ENCODE data around the gene EFNA3.
A peak's percentile ranks its signal among the peaks of the same experiment; 100 is the strongest.

Gene EFNA3, protein sequence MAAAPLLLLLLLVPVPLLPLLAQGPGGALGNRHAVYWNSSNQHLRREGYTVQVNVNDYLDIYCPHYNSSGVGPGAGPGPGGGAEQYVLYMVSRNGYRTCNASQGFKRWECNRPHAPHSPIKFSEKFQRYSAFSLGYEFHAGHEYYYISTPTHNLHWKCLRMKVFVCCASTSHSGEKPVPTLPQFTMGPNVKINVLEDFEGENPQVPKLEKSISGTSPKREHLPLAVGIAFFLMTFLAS

DNA sequence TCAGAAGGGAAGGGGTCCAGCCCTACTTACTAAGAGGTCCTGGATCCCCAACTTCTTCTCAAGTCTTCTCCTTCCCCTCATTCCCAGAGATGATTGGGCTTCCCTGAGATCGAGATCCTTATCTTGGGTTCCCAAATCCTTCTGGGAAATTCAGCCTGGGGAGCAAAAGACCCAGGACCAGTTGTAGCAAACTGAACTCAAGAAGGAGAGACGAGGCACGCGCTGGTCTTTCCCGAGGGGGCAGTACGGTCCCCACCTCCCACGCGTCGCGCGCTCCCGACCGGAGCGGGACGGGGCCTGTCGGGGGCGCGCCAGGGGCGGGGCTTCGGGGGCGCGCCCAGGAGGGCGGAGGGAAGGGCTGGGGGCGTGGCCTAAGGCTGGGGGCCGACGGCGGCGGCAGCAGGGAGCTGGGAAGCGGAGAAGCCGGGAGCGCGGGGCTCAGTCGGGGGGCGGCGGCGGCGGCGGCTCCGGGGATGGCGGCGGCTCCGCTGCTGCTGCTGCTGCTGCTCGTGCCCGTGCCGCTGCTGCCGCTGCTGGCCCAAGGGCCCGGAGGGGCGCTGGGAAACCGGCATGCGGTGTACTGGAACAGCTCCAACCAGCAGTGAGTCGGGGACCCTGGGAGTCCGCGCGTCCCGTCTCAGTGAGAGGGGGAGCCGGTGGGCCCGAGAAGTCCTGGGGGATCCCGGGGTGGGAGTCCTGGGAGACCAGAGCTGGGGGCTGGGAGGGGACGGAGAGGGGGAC is at the start of gene EFNA3:
TSS of gene EFNA3 (plus strand) at position 369 of the 741 bp plus-strand sequence. CDS start at position 474, 105 bp downstream.
- DNase-seq: peak; percentile 48

DNA sequence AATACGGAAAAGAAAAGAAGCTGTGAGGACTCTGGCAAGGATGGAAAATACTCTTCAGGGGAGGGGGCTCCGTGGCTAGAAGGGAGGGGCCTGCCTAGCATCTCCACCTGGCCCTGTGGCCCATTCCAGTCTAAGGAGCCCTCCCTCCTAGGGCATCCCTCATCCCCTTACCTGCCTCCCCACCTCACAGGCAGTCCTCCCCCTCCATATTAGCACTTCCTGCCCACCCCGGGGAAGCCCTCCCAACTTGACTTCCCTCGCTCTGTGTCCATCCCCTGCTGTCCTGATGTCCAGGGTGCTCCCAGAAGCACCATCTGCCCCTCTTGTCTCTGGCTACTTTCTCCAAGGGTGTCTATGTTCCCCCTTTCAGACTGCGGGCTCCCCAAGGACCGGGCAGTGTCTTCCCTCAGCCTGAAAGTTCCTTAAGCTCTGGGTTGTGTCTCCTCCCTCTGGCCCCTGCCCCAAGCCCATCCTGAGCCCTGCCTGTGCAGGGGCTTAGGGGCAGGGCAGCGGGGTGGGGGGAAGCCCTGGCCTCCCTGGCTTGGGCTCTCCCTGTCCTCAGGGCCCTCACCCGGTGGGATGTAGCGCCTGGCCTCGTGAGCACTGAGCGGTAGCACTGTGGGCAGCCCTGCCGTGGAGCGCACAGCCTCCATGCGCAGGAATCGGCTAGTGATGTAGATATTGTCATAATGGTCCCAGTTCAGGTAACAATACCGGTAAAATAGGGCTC is 49.0 kb upstream of the EFNA3 start:
- DNase-seq: no peak

DNA sequence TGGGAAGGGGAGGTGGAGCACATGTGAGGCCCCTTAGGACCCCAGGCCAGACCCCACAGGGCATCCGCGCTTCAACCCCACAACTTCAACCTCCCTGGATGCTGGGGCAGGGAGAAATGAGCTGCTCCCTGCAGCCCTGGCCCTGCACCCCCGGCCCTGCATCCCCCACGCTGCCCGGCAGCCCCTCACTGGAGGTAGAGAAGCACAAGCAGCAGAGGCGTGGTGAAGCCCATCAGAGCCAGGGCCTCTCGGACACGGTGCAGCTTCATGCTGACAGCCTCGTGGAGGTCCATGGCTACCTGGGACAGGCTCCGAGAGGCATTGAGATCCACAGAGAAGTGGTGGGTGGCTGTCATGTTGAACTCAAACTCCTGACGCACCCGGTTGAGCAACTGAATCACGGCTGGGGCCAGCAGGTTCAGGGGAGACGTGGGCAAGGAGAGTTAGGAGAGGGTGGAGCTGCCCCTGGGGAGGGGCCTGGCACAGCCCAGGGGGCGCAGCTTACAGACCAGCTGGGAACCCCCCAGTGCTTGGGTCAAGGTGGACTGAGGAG is 48.3 kb upstream of the EFNA3 start:
- DNase-seq: no peak

DNA sequence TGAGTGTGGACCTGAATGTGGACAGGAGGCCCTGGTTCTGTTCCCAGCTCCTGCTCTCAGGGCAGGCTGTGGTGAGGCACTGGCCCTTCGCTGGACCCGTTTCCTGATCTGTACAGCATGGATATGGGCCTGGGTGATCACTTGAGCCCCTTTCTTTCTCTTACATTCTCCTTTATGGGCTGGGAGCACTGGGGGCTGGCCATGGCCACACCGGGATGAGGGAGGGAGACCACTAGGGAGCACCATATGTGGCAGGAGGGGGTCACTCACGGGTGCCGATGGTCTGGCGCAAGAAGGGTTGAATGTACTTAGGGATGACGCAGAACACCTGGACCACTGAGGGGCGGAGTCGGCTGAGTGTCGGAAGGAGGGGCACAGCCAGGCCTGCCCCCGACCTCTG is 47.7 kb upstream of the EFNA3 start:
- no peak for DNase-seq

DNA sequence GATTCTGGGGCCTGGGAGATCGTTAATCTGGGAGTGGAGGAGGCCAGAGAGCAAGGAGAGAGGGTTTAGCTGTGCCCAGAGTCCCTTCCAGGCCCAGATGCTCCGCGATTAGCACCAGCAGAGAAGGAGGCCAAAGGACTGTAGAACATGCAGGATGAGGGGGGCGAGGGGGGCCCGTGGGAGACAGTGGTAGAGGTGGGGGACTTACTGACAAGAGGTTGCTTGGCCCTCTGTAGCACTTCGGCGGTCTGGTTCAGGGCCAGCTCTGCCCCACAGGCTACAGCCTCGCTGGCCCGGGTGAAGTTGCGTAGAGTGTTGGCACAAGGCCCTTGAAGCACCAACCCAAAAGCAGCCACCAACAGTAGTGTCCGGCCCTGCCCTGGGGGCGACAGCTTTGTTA is 45.8 kb upstream of the EFNA3 start:
- no peak for DNase-seq

DNA sequence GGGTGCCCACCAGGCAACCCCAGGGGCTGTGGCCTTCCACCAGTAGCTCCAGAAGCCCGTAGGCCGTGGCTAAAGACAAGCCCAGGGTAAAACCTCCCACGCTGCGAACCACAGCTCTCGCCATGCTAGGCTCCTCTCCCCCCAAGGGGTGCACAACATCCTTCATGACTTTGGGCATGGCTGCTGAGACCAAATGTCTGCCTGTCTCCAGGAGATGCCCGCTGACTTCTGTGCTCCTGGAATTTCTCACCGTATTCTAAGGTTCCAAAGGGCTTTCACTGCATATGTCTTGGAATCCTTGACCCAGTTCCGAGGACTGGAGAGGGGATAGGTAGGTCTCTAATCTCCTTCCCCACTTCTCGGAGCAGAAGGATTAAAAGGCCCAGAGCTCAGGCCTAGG is 45.1 kb upstream of the EFNA3 start, which contains the start of the genes DCST1 and DCST2:
TSS of gene DCST1 (plus strand) at position 301 of the 400 bp plus-strand sequence. CDS start 213 bp downstream, outside the sequence.
TSS of gene DCST2 (minus strand) at position 258 of the 400 bp plus-strand sequence. CDS start at position 178, 80 bp downstream.
- DNase-seq: no peak

DNA sequence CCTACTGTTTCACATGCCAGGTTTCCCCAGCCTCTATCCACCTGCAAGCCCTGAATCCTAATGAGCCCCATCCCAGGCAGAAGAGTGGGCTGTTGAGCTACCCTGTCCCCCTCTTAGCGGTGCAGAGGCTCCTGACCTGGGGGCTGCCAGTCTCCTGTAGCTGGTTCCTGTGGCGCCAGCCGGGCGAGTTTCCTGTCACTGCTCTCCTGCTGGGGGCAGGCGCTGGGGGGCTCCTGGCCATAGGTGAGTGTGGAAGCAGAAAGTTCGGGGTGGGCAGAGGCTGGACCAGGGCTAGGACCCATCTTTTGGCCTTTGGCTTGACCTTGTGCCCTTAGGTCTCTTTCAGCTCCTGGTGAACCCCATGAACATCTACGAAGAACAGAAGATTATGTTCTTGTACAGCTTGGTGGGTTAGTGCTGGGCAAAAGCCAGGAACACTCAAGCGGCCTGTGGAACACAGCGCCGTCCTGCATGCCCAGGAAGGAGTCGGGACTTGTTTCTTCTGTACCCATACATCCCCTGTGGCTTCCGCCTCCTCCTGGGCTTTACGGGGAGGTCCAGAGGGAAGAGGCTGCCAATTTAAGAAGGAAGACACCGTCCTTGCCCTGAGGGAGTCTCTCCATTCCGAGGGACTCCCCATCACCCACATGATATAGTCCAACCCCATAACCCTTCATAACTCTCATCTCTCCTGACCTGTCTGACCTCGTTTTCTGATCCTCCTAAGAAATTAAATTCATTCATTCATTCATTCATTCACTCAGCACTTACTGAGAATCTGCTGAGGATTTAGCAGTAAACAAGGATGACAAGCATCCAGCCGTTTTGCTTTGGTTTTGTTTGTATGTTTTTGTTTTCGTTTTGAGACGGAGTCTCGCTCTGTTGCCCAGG is 44.1 kb upstream of the EFNA3 start:
- no peak for DNase-seq

DNA sequence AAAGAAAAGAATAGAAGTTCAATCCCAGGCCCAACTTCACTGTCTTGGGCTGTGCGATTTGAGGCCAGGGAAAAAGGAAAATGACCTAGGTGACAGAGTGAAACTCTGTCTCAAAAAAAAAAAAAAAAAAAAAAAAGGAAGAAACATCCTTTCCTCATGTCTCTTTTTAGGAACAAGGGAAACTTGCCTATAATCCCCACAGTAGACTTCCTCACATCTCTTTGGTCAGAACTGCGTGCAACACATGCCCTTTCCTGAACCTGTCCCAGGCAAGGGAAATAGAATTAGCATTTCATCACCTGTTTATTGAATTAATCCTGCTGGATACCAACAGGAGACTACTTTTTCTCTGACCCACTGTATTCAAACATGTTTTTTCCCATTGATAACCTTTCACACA is 42.7 kb upstream of the EFNA3 start:
- no peak for DNase-seq

DNA sequence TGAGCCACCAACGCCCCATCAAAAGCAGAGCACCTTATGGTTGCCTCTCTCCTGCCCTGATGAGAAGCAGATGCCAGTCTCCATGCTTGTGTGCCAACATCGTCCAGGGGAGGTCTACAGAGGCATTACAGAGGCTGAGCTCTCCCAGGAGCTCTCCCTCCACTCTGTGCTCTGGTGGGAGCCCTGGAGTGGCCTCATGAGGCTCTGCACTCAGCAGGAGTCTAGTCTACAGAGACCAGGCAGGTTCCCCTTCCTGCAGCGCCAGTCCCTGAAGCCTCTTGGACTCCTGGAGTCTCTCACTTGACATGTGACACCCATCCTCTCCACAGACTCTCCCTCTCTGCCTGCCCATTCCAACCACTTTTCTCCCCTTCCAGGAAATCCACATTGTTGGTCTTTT is 41.6 kb upstream of the EFNA3 start:
- DNase-seq: no peak

DNA sequence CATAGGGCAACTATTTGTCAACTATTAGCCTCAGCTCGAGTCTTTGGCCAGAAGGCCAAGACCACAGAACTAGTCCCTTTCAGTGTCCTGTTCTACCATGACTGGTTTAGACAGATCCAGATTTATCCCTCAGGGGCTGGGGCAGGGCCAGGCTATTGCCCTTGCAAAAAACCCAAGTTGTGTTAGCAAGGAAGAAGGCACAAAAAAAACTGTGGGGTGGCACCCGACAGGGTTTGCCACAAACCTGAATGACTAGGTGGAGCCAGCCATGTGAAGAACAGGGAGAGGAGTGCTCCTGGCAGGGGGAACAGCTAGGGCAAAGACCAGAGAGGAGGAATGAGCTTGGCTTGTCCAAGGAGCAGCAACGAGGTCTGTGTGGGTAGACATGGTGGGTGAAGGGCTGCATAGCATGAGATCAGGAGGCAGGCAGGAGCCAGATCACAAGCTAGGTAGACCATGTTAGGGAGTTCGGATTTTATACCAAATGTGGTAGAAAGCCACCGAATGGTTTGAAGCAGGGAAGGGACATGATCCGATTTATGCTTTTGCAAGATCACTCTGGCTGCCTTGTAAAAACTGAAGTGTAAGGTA is 40.7 kb upstream of the EFNA3 start:
- DNase-seq: no peak

DNA sequence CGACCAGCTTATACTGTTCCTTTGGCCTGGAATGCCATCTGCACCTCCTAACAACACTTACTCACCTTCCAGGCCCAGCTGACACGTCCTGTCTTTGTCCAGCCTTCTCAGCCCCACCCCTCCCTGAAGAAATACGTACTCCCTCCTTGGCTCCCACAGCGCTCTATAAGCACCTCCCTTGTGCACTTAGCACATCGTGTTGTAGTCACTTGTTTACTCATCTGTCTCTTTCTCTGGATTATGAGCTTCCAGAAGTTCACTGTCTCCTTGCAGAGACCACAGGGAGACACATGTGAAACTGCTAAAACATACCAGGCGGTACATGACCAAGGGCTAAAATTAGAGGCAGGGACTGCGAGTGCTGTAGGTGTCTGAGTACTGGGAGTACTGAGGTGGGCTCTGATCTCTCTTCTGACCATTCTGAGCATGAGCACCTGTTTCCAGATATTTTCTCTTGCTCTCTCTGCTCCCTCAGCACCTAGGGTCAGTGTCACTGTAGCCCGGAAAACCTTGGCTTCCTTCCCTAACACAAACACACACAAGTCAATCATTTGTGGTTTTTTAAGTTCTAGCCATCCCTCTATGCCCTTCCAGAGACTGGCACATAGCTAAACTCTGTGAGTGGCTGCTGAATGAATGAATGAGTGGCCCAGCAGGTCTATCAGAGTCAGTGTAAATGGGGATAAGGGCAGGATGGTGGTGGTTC is 39.9 kb upstream of the EFNA3 start:
- no peak for DNase-seq

DNA sequence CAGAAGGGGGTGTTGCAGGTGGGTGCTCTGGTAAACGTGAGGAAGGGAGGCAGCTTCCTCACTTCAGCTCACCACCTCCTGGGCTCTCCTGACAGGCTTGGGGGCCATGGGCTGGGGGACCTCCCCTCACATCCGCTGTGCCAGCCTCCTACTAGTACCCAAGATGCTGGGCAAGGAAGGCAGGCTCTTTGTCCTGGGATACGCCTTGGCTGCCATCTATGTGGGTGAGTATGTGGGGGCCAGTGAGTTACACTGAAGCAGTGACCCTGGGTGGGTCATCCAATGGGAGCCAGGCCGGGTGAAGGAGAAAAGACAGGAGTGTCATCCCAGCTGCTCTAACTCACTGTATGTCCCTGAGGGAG is 39.3 kb upstream of the EFNA3 start:
- no peak for DNase-seq

DNA sequence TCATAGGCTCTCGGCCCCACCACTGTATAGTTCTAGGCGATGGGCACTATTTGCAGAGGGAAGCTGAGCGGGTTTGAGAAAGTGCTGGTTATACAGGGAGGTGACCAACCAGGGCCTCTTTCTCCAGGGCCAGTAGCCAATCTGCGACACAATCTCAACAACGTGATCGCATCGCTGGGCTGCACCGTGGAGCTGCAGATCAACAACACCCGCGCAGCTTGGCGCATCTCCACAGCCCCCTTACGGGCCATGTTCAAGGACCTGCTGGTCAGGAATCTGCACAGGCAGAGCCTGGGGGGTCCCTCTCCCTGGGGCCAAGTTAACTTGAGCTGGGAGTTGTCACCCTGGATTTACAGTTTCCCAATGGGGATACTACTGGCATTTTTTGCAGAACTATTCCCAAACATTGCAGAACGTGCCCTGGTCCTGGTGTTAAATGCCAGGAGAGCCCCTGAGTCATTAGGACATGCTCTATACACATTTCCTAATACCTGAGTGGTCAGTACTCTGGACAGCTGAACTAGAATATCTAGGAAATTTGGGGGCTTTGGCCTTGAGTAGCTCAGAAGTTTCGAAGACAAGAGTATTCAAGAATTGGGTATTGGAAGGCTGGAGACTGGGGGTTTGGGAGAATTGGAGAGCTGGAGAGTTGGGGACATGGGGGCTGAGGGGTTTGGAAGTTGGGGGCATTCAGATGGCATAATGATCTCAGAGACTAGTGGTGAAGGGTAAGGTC is 38.1 kb upstream of the EFNA3 start:
- DNase-seq: no peak

DNA sequence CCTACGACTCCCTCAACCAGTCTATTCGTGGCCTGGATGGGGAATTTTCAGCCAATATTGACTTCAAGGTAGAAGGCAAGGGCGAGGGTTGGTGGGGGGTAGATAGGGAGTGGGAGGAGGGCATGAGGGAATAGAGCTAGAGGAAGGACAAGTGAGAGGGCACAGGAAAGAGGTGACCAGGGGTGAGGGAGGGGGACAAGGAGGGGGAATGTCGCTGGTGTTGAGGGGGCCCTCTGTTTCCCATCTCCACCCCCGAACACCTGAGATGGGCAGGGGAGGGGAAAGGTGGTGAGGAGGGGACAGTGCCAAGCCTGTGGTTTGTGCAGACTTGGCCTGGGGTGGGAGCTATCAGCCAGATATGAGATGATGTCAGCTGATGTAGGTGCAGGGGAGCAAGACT is 35.8 kb upstream of the EFNA3 start:
- no peak for DNase-seq

DNA sequence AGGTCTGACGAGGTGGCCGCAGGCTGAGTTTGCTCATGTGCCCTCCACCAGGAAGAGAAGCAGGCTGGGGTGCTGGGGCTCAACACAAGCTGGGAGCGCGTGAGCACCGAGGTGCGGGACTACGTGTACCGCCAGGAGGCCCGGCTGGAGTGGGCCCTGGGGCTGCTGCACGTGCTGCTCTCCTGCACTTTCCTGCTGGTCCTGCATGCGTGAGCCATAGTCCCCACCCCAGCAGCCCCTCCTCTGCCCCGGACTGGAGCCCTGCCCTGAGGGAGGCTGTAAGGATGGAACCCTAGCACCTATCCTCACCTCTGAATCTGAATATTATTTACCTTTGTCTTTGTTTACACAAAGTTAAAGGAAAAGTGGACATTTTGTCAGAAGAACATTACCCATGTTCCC is 35.3 kb upstream of the EFNA3 start:
- no peak for DNase-seq

DNA sequence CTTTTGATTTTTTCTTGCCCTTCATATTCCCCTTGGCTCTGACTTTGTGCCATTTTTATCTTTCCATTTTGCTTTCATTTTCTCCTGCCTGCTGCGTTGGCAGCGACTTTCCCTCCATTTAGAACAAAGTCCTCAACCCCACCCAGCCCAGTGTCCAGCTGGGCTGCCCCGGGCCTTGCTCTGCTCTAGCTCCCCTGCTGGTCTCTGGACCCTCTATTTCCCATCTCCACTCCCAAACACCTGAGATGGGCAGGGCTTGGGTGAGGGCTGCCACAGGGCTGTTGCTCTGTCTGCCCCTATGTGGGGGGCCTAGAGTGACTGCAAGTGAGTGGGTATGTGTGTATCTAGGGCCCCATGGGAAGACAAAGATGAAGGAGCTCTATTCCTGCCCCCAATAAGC is 34.8 kb upstream of the EFNA3 start:
- DNase-seq: no peak

DNA sequence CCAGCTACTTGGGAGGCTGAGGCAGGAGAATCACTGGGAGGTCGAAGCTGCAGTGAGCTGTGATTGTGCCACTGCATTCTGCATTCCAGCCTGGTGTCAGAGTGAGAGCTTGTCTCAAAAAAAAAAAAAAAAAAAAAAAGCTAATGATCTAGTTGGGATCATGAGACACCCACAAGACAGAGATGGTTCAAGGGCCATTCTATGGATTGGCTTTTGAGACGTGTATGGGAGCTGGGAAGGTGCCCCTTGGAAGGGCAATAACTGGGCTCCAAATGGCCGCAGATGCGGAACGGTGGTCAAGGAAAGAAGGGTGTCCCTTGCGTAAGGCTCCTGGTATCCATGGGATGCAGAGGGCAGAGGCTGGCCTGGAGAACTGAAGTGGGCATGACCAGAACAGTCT is 34.3 kb upstream of the EFNA3 start:
- DNase-seq: no peak

DNA sequence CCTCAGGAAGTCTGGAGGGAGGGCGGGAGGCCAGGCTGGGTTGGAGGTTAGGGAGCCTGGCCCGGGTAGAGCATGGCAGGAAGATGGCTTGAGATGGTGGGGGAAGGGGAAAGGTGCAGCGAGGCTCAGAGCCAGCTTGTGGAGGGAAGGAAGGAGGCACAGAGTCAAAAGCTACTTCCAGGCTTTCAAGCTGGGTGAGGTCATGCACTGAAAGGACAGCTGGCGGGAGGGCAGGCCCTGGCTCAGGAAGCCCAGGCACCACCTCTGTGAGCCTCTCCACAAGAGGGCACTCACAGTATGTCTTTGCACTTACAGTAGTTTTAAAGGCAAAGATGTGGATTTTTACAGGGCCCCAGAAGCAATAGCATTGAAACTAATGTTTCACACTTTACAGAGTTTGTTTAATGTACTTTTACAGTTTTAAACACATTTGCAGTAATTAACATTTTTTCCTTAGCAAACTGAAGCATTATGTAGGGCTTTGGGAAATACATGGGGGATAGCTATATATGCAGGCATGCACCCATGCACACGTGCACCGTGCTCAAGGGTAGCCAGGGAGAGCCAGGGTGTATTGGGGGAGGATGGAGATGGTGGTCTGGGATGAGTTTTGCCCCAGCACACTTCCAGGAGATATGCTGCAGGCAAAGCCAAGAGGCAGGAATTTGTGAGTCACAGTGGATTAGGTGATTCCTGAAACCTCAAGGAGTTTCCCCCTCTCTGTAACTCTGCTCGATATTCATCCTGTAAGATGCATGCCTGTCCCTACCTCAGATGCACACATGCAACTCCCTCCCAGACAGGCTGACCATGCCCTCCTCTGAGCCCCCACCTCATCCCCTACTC is 33.6 kb upstream of the EFNA3 start:
- DNase-seq: peak; percentile 79

DNA sequence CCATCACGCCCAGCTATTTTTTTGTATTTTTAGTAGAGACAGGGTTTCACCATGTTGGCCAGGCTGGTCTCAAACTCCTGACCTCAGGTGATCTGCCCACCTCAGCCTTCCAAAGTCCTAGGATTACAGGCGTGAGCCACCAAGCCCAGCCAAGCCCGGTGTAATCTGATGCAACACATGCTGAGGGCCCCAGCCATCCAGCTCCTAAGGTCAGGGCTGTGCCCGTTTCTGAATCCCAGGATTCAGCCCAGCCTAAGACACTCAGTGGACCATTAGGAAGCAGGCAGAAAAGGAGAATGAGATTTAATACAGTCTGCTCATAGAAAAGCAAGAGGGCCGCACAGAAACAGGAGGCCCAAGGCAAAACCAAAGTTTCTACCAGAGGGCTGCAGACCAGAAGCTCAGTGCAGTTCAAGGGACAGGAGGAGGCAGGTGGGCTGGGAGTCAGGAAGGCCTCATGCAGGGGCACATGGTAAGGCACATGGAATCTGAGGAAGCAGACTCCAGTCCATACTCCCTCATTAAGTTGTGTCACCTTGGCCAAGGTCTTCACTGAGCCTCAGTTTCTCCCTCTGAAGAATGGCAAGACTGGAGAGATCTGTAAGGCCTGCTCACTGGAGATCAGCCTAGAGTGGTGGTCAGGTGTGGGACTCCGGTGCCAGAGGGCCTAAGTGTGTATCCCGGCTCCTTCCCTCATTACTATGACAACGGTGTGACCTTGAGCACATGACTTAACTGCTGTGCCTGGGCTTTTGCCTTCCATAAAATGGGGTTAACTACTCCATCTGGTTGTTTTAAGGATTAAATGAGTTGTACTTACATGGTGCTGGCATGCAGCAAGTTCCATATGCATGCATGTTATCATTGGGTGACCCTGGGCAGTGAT is 29.9 kb upstream of the EFNA3 start:
- no peak for DNase-seq

Data from NCI-H1694 treated with DMSO at 0.1 percent for 48 hours (cell line).